ENCODE results near the gene ERMP1.
"Not testable (repeated sequence)": the region's sequence is repeated elsewhere in the genome, so short reads cannot be mapped to it uniquely, and the experiment has no call there.

The ERMP1 gene

GRCh38 chr9:5817862-5818261 is 15.1 kb downstream of the ERMP1 start:
- no peak for DNase-seq

DNA sequence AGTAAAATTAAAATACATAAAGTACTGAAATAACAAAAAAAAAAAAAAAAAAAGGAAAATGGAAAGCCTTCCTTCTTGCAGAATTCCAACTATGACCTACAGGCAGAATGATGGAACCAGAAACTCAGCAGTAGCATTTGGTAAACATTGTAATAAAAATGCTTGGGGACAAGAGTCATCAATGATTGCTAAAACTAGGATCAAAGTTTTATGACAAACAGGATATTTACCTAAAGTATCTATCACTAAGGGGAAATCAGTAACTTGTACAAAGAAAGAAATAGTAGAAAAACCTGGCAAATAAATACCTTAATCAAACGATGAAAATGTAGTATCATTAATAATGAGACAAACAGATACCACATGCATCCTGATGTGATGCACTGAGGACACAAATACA is 17.5 kb downstream of the ERMP1 start:
- no peak for DNase-seq

GRCh38 chr9:5813824-5814223 is 19.1 kb downstream of the ERMP1 start:
- no peak for DNase-seq

- no peak for DNase-seq
These were observed 21.2 kb downstream of the ERMP1 start for GRCh38 chr9:5811751-5812150.

GRCh38 chr9:5805478-5805877 is 27.4 kb downstream of the ERMP1 start:
- no peak for DNase-seq

GRCh38 chr9:5801739-5802113 is 31.2 kb downstream of the ERMP1 start:
- no peak for DNase-seq

DNA sequence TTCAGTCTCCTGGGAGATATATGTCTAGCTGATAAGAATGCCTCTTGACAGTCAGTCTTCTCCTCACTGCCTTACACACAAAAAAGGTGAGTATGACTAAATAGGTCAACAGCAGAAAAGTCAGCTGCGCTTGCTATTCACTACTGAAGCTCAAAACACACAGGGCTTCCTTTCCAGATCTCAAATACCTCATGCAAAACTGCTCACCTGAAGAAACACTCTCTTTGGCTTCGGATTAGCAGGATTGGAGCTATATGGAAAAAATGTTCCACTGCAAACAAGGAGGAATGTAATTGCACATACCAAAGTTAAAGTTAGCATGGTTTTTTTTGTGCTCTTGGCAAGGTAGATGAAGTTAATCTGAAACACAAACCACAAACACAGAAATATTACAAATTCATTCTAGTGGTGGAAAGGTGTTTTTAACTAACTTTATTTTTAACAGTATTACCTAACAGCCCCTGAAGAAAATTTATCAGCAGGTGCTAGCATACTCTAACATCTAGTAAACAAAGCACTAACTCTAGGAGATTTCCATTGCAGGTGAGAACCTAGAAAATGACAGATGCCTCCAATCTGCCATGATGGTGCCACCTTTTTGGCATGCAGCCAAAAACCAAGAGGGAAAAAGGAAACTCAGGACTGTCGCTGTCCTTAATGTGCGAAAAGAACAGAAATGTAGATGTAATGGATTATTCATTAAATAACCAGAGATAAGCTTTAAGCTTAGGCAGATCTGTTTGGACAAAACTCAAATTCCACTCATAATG is 31.8 kb downstream of the ERMP1 start:
- DNase-seq, result no peak

DNA sequence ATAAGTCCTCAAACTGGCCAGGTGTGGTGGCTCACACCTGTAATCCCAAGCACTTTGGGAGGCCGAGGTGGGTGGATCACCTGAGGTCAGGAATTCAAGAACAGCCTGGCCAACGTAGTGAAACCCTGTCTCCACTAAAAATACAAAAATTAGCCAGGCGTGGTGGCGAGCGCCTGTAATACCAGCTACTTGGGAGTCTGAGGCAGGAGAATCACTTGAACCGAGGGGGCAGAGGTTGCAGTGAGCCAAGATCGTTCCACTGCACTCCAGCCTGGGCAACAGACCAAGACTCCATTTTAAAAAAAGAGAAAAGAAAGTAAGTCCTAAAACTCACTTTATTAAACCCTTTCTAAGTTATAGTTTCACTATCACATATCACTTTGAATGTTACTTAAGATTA is 32.5 kb downstream of the ERMP1 start:
- not testable (repeated sequence) for DNase-seq

GRCh38 chr9:5799314-5799713 is 33.6 kb downstream of the ERMP1 start:
- DNase-seq, result peak; percentile 14

DNA sequence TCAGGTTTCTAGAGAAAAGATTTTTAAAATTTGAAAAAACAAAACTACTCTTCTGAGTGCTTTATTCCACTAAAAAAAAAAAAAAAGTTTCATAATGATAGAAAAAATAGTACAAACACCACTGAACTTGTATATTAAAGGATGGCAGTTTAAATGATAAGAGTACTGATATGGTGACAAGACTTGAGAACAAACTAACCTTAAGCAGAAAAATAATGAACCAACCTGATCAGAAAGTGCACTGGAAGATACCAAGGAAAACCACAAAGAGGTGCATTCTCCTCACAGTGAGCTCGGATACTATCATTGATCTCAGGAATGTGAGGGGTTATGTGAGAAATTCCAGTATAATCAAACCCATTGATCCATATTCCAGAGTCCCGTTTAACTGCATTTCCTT is 34.3 kb downstream of the ERMP1 start:
- DNase-seq, result no peak

GRCh38 chr9:5796298-5796697 is 36.6 kb downstream of the ERMP1 start:
- DNase-seq, result no peak

- DNase-seq, result no peak
These were observed 39.1 kb downstream of the ERMP1 start for GRCh38 chr9:5793812-5794211.

- no peak for DNase-seq
These were observed 41.0 kb downstream of the ERMP1 start for GRCh38 chr9:5791870-5792269.

DNA sequence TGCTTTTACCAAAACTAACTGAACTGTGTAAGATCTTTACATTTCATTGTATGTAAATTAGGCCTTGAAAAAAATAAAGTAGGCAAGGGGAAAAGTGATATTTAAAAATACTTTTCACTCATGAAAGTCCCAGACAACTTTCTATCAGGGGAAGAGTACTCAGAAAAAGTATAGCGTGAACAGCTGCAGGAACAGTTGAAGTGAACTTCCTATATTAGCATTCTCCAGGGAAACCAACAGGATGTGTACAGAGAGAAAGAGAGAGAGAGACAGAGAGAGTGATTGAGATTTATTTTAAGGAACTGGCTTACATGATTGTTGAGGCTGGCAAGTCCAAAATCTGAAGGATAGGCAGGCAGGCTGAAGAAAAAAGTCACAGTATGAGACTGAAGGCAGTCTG is 42.0 kb downstream of the ERMP1 start:
- DNase-seq, result no peak

GRCh38 chr9:5789489-5789888 is 43.4 kb downstream of the ERMP1 start:
- no peak for DNase-seq

DNA sequence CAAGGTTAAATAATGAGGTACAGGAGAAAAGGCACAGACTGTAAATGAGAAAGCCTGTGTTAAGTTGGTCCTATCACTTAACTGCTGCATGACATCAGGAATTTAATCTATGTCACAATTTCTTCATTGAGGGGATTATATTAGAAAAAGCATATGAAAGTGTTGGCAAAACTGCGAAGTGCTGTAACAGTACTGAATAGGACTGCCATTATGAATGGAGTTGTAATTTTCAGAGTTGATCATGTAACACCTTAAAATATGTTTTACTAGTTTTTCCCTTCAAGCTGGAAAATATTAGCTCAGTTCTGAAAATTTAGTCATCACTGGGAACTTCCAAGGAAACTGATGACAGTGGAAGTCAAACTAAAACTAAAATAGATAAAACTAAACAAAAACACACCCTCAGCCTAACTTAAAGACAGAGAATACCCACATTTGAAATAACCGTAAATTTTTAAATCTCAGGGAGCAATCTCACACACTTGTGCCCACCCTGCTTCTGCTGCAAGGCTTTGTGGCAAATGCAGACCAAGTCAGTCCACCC is 45.1 kb downstream of the ERMP1 start:
- no peak for DNase-seq

DNA sequence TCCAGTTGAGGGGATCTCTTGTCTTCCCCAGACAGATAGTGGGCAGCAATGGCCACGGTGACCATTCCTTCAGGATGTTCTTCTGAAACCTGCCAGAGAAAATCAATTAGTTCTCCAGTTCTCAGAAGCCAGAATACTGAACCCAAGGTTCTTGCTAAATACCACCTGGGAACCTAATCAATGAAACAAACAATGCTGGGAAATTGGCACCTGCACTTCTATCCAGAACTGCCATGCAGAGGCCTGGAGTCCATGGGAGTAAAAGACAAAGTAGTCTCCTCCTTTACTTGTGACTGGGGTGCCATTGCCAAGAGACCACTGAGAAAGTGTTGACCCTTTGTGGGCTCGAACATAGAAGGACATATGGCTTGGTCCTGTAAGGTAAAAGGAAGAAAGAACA is 45.7 kb downstream of the ERMP1 start:
- no peak for DNase-seq

- DNase-seq, result no peak
These were observed 46.4 kb downstream of the ERMP1 start for GRCh38 chr9:5786370-5787127.

DNA sequence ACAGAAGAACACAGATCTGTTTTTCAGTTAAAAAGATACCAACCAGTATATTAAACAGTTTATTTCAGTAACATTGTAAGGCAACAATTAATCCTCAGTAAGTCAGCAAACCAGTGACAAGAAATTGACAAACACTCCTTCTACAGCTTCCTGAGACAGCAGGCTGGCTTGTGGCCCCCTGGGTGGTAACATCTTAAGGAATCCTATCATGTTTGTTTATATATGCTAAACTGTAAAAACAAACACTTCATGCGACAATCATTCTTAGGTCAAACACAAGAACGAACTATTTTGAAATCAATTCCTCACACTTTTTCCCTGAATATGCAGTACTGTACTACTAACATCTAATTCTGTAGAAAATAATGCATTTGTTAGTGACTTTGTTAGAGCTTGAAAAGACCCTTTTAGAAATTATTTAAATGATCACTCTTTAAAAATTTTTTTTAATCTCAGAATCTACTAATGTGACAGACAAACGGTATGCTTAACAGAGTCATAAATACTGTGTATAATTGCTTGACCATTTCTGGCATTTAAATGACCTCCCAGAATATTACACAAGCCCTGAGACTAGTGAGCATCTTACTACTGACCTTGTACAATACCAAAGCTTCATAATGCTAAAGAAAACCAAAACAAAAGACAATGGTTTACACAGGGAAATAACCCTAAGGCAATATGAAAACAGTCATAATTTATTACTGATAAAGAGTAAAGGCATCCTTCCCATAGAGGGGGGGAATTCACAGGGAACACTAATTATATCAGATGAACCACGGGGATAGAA is 48.2 kb downstream of the ERMP1 start:
- no peak for DNase-seq

DNA sequence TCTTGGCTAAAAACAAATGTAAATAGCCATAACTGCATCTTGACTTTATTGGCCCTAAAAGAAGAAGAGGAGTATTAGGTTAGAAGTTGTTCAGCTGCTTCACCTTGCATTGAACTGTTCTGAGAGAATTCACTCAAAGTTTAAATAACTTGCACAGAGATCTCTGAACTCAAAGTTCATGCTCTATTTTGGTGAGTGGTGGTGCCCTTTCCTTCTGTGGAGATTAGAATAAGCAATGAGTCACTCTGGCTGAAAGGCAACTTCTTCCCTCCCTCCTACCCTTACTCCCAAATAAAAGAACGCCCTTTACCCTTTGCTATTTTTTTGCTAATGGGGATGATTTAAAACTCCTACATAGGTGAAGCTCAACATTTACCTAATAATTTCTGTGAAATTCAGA is 48.9 kb downstream of the ERMP1 start:
- DNase-seq, result no peak

DNA sequence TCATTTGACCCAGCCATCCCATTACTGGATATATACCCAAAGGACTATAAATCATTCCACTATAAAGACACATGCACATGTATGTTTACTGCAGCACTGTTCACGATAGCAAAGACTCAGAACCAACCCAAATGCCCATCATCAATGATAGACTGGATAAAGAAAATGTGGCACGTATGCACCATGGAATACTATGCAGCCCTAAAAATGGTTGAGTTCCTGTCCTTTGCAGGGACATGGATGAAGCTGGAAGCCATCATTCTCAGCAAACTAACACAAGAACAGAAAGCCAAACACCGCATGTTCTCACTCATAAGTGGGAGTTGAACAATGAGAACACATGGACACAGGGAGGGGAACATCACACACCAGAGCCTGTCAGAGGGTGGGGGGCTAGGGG is 49.5 kb downstream of the ERMP1 start:
- not testable (repeated sequence) for DNase-seq

- not testable (repeated sequence) for DNase-seq
These were observed 53.2 kb downstream of the ERMP1 start for GRCh38 chr9:5779705-5780218.

DNA sequence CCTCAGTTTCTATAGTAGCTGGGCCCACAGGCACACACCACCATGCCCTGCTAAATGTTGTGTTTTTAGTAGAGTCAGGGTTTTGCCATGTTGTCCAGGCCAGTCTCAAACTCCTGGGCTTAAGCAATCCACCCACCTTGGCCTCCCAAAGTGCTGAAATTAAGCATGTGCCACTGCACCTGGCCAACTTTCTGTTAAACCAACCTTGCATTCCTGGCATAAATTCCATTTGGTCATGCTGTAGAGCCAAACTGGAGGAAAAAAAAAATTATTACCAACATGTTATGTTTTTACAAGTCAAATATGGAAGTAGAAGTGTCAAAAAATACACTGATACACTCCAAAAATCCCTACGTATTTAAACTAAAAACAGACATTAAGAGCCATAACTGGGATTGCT is 54.1 kb downstream of the ERMP1 start:
- DNase-seq, result no peak
